Left lung (tissue), 10 donors: ENCODE measurements around the gene MBD4. TPM values are rescaled to one million over a fixed set of nuclear protein-coding genes. Genes with fewer than 3 reads are reported as not detected.
A peak's percentile ranks its signal among the peaks of the same experiment; 100 is the strongest.

Experiments
- ATAC-seq: fragments of 200-7000 bp; cut with Tn5 transposase; one replicate; pipeline ENCODE4 v1.9.1; 2020; ENCODE audit warnings: moderate library complexity
- DNase-seq, 4 donors: peaks; one replicate each; pipeline ENCODE4 v3.0.0-alpha.2; 2013 to 2020
- H3K27ac ChIP-seq, 2 donors: fragments of 200-600 bp; sonication (generic) in 1 of 2; one replicate each; pipeline versions ENCODE4 v1.5.0 to v1.8.0; 2020 to 2021
- H3K27me3 ChIP-seq, 2 donors: fragments of 200-600 bp; sonication (generic) in 1 of 2; one replicate each; pipeline versions ENCODE4 v1.5.0 to v1.8.0; 2020 to 2021
- H3K36me3 ChIP-seq, 2 donors: fragments of 200-600 bp; sonication (generic) in 1 of 2; one replicate each; pipeline versions ENCODE4 v1.5.0 to v1.8.0; 2020 to 2021
- H3K4me1 ChIP-seq, 2 donors: fragments of 200-600 bp; one replicate each; pipeline ENCODE4 v1.8.0; 2021
- H3K4me3 ChIP-seq, 2 donors: fragments of 200-600 bp; sonication (generic) in 1 of 2; one replicate each; pipeline versions ENCODE4 v1.5.0 to v1.8.0; 2020 to 2021; ENCODE audit warnings: mild to moderate bottlenecking in 1 of 2
- H3K9me3 ChIP-seq, 2 donors: fragments of 200-600 bp; sonication (generic) in 1 of 2; one replicate each; pipeline versions ENCODE4 v1.5.0 to v1.8.0; 2020 to 2021
- CTCF ChIP-seq, 2 donors: fragments of 200-600 bp; sonication (generic) in 1 of 2; IDR thresholded peaks; one replicate each; pipeline versions ENCODE4 v1.5.0 to v1.8.0; 2021; ENCODE audit warnings: antibody characterized with exemption in 2 of 2
- intact Hi-C, 2 donors: fragments of 100-400 bp; cut with DNase I; formaldehyde crosslinking; loops; one replicate each; pipeline versions ENCODE4 v1.11.2 to v1.14.2; 2022
- polyA plus RNA-seq, 6 donors: library from polyadenylated mRNA; unstranded; fragments of 120-200 nt; gene quantifications; one replicate each; pipeline ENCODE4 v1.2.1, GENCODE V29; 2013; ENCODE audit not compliant: insufficient read length in 6 of 6
- total RNA-seq, 2 donors: library from RNA; stranded (reverse); fragmentation: NEBNext Ultra II Directional; extraction: Animal tissue kit (Norgen Biotek cat#: 25700); gene quantifications; one replicate each; pipeline ENCODE4 v1.2.1, GENCODE V29; 2021
- donor health status: DM: no; HTN: yes; CAD: no.
- donor health status: DM: no; HTN: no; CAD: no.

MBD4 gene
- total and polyA plus RNA-seq, 8 donors = 29.9 to 62.1 (median 52.2) TPM

DNA sequence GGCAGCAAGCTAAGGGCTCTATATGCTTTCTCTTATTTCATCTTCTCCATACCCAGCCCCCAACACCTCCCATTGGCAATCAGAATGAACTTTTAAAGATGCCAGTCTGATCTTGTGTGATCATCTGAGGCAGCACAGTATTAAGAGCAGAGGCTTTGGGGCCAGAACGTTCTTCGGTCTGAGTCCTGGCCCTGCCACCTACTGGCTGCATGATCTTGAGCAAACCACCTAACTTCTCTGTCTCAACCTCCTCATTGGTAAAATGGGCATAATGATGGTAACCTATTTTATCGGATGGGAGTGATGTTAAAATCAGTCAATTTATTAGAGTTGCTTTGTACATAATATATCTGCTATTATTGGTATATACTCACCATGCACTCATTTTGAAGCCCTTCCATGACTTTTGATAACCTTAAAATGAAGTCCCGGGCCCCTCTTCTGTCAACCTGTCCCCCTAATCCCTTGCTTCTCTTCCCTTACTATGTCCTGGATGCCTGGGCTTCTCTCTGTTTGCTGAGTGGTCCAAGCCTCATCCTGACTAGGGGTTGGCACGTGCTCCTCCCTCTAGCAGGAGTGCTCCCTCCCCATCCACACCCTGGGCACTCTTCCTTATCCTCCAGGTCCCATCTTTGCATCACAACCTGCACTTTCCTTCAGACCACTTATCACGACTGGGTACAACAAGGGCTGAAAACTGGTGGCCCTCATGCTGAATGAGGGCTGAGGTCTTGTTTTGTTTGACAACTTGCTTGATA is 17.6 kb downstream of the MBD4 start:
- Histone ChIP-seq H3K36me3 (no peaks in the 10 kb centered on the region), H3K4me1 (peaks cover 0 to 7% of the 10 kb centered on the region in 2 donors), H3K9me3 (no peaks in the 10 kb centered on the region), H3K27ac (no peak overlapping the region), H3K27me3 (no peaks in the 10 kb centered on the region), H3K4me3 (no peak overlapping the region)
- intact Hi-C loops = no loop called here
- TF ChIP-seq CTCF (IDR thresholded peaks at IDR 0.05) = no peak
- ATAC-seq (no peak), DNase-seq (no peak)

DNA sequence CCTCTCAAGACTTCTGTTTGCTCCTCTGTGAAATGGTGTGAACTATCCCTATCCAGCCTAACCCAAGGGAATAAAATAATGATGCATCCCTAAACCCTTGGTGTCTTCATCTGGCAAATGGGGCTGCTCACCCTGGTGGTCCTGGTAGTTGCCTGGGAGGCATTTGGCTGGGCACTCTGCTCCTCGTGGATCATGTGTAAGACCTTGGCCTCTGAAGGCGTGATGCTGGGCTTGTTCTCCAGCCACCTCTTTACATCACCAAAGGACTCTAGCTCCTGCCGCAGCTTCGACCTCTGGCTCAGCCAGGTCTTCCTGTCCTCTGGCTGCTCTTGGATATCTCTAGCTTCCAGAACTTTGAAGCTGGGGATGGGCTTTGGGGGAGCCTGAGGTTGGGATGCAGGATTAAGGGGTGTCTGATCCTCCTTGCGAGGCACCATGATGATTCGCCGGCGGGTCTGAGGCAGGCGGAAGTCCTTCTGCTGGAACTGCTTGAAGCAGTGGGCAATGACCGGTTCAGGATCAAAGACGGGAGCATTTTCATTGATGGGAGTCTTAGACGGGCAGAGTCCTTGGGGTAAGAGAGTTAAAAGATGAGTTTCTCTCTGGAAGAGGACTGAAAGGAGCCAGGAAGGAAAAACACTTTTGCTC is 18.4 kb downstream of the MBD4 start:
- peaks cover 0 to 7% of the 10 kb centered on the region in 2 donors for H3K4me1 ChIP-seq
- no peaks in the 10 kb centered on the region for H3K9me3 ChIP-seq
- intact Hi-C loops = no loop called here

GRCh38 chr3:129419476-129419875 is 20.3 kb downstream of the MBD4 start:
- Histone ChIP-seq H3K27ac (no peak overlapping the region), H3K4me3 (no peak overlapping the region), H3K27me3 (no peaks in the 10 kb centered on the region), H3K9me3 (no peaks in the 10 kb centered on the region), H3K36me3 (no peaks in the 10 kb centered on the region), H3K4me1 (peaks cover 0 to 7% of the 10 kb centered on the region in 2 donors)
- TF ChIP-seq CTCF (IDR thresholded peaks at IDR 0.05) = no peak
- intact Hi-C loops = no loop called here
- no peak for ATAC-seq
- DNase-seq = no peak

More for the DNA sequence above, 18.4 kb downstream of the MBD4 start:
- ATAC-seq = no peak
- H3K27ac ChIP-seq = no peak overlapping the region
- TF ChIP-seq CTCF (IDR thresholded peaks at IDR 0.05) = no peak
- H3K4me3 ChIP-seq = no peak overlapping the region
- DNase-seq = no peak
- H3K27me3 ChIP-seq = no peaks in the 10 kb centered on the region
- H3K36me3 ChIP-seq = no peaks in the 10 kb centered on the region

GRCh38 chr3:129418041-129418973 is 21.4 kb downstream of the MBD4 start:
- ATAC-seq = no peak
- intact Hi-C loops = no loop called here
- no peak for TF ChIP-seq CTCF (IDR thresholded peaks at IDR 0.05)
- H3K36me3 ChIP-seq = no peaks in the 10 kb centered on the region
- H3K27me3 ChIP-seq = no peaks in the 10 kb centered on the region
- no peak overlapping the region for H3K4me3 ChIP-seq
- H3K27ac ChIP-seq = peak overlapping the region; percentile 45 to 63
- no peaks in the 10 kb centered on the region for H3K9me3 ChIP-seq
- H3K4me1 ChIP-seq = no peaks in the 10 kb centered on the region
- no peak for DNase-seq
